Measurements from ENCODE around the gene FANCC. TPM values are rescaled to one million over a fixed set of nuclear protein-coding genes. Genes with fewer than 3 reads are reported as not detected.

FANCC gene
- total RNA-seq, 2 experiments from 2014 or later: 5.7 to 6.3 TPM

DNA sequence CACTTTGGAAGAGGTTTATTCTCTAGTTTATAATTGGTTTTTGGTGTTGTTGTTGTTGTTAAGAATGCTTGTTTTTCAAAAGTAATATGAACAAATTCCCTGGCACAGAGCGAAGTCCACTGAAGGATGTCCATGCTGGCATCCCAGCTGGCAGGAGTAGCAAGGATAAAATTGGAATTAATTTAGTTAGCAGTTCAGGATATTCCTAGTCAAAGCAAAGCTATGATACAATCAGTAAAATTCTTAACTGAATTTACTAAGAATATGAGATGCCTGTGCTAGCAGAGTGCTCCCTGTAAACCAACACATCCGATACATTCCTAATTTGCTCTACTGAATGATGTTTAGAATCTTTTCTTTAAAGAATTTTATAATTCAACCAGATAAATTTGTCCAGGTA is 161.4 kb downstream of the FANCC start:
- Mint-ChIP-seq H3K36me3 (ENCODE audit: low read depth) (no peaks in the 10 kb centered on the region), H3K9me3 (peaks cover 3% of the 10 kb centered on the region), H3K4me3 (no peak overlapping the region), H3K4me1 (ENCODE audit: low read depth) (peaks cover 5% of the 10 kb centered on the region), H3K27ac (no peak overlapping the region), H3K27me3 (no peaks in the 10 kb centered on the region)
- ChIA-PET POLR2A (no interaction called here), CTCF (no interaction called here)
- H3K4me3 ChIP-seq (ENCODE audit: low read length): no peak overlapping the region
- H3K27ac ChIP-seq (ENCODE audit: low read depth in 1 of 2, low read length in 2 of 2): no peak overlapping the region
- intact Hi-C loops (cut with DNase I, micrococcal nuclease): no loop called here
- H3K27me3 ChIP-seq (ENCODE audit: control insufficient read depth in 1 of 2, insufficient read depth in 2 of 2, low read length in 2 of 2): no peaks in the 10 kb centered on the region
- DNase-seq (no peak), ATAC-seq (ENCODE audit: poor library complexity) (no peak)
- H3K9me3 ChIP-seq (ENCODE audit: control insufficient read depth in 1 of 2, insufficient read depth in 1 of 2, low read length in 2 of 2): no peaks in the 10 kb centered on the region
- TF ChIP-seq, protein P1, sequence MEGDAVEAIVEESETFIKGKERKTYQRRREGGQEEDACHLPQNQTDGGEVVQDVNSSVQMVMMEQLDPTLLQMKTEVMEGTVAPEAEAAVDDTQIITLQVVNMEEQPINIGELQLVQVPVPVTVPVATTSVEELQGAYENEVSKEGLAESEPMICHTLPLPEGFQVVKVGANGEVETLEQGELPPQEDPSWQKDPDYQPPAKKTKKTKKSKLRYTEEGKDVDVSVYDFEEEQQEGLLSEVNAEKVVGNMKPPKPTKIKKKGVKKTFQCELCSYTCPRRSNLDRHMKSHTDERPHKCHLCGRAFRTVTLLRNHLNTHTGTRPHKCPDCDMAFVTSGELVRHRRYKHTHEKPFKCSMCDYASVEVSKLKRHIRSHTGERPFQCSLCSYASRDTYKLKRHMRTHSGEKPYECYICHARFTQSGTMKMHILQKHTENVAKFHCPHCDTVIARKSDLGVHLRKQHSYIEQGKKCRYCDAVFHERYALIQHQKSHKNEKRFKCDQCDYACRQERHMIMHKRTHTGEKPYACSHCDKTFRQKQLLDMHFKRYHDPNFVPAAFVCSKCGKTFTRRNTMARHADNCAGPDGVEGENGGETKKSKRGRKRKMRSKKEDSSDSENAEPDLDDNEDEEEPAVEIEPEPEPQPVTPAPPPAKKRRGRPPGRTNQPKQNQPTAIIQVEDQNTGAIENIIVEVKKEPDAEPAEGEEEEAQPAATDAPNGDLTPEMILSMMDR (IDR thresholded peaks at IDR 0.05): no peak
- no peaks in the 10 kb centered on the region for H3K36me3 ChIP-seq (ENCODE audit: insufficient read depth, low read length)
- H3K4me1 ChIP-seq (ENCODE audit: insufficient read depth, low read length): no peaks in the 10 kb centered on the region

DNA sequence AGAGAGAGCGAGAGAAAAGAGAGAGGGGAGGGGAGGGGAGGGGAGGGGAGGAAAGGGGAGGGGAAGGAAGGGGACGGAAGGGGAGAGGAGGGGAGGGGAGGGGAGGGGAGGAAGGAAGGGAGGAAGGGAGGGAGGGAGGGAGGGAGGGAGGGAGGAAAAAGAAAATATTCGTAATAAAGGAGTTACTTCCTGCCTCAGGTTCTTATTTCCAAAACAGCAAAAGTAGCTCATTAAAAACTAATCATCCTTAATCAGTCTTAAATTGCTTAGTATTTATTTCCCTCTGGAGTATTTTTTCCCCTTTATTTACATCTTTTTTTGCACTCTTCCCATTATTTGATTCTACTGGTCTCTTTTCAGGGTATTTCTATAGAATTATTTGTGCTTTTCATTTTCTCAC is 162.3 kb downstream of the FANCC start:
- peaks cover 6% of the 10 kb centered on the region for H3K36me3 Mint-ChIP-seq (ENCODE audit: low read depth)
- Histone ChIP-seq H3K27me3 (ENCODE audit: control insufficient read depth in 1 of 2, insufficient read depth in 2 of 2, low read length in 2 of 2) (no peaks in the 10 kb centered on the region), H3K27ac (ENCODE audit: low read depth in 1 of 2, low read length in 2 of 2) (no peak overlapping the region), H3K4me3 (ENCODE audit: low read length) (no peak overlapping the region), H3K9me3 (ENCODE audit: control insufficient read depth in 1 of 2, insufficient read depth in 1 of 2, low read length in 2 of 2) (no peaks in the 10 kb centered on the region), H3K4me1 (ENCODE audit: insufficient read depth, low read length) (no peaks in the 10 kb centered on the region), H3K36me3 (ENCODE audit: insufficient read depth, low read length) (no peaks in the 10 kb centered on the region)
- DNase-seq (no peak), ATAC-seq (ENCODE audit: poor library complexity) (no peak)
- POLR2A ChIA-PET: no interaction called here
- no peak overlapping the region for H3K27ac Mint-ChIP-seq
- intact Hi-C loops (cut with DNase I, micrococcal nuclease): no loop called here
- TF ChIP-seq, protein P1 (IDR thresholded peaks at IDR 0.05): no peak
- no peaks in the 10 kb centered on the region for H3K27me3 Mint-ChIP-seq
- CTCF ChIA-PET: no interaction called here
- no peak overlapping the region for H3K4me3 Mint-ChIP-seq
- peaks cover 3% of the 10 kb centered on the region for H3K9me3 Mint-ChIP-seq
- peaks cover 5% of the 10 kb centered on the region for H3K4me1 Mint-ChIP-seq (ENCODE audit: low read depth)

DNA sequence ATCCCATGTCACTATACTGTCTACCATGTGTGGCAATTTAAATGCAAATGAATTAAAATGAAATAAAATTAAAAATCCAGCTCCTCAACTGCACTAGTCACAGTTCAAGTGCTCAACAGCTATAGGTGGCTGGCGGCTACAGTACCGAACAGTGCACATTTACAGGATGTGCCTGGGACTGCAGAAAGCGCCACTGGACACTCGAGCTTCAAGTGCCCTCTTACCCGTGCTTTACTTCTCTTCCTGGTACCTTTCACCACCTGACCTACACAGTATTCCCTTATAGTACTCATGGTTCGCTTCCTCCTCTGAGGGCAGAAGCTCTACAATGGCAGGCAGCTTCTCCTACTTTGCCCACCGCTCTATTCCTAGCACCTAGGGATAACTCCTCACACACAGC is 166.6 kb downstream of the FANCC start:
- no peaks in the 10 kb centered on the region for H3K27me3 Mint-ChIP-seq
- H3K4me1 Mint-ChIP-seq (ENCODE audit: low read depth): no peaks in the 10 kb centered on the region
- Histone ChIP-seq H3K36me3 (ENCODE audit: insufficient read depth, low read length) (no peaks in the 10 kb centered on the region), H3K9me3 (ENCODE audit: control insufficient read depth in 1 of 2, insufficient read depth in 1 of 2, low read length in 2 of 2) (no peaks in the 10 kb centered on the region), H3K4me3 (ENCODE audit: low read length) (no peak overlapping the region), H3K4me1 (ENCODE audit: insufficient read depth, low read length) (no peaks in the 10 kb centered on the region), H3K27ac (ENCODE audit: low read depth in 1 of 2, low read length in 2 of 2) (no peak overlapping the region), H3K27me3 (ENCODE audit: control insufficient read depth in 1 of 2, insufficient read depth in 2 of 2, low read length in 2 of 2) (no peaks in the 10 kb centered on the region)
- no peak overlapping the region for H3K4me3 Mint-ChIP-seq
- intact Hi-C loops (cut with DNase I, micrococcal nuclease): no loop called here
- no peaks in the 10 kb centered on the region for H3K9me3 Mint-ChIP-seq
- no peak for DNase-seq
- no peak overlapping the region for H3K27ac Mint-ChIP-seq
- peaks cover 11% of the 10 kb centered on the region for H3K36me3 Mint-ChIP-seq (ENCODE audit: low read depth)
- TF ChIP-seq, protein P1 (IDR thresholded peaks at IDR 0.05): no peak
- ATAC-seq (ENCODE audit: poor library complexity): no peak
- CTCF ChIA-PET: no interaction called here
- POLR2A ChIA-PET: no interaction called here
